Fibroblast of the aortic adventitia (primary cell): ENCODE data around the gene LRRC10B. TPM values are rescaled to one million over a fixed set of nuclear protein-coding genes. Genes with fewer than 3 reads are reported as not detected.

ENCODE experiments used
- DNase-seq: peaks from one replicate; pipeline ENCODE4 v3.0.0-alpha.2; 2010; ENCODE audit warnings: low read depth
- H3K4me3 ChIP-seq: 2 replicates; pipeline ENCODE4 v1.5.1; 2011; ENCODE audit warnings: low read depth, mild to moderate bottlenecking, control low read depth, low read length, moderate library complexity
- CTCF ChIP-seq: IDR thresholded peaks from 2 replicates; pipeline ENCODE4 v1.5.1; 2011; ENCODE audit warnings: mild to moderate bottlenecking, low read length, control low read depth, inconsistent platforms; ENCODE audit not compliant: insufficient read depth
- total RNA-seq: library from RNA; depleted of rRNA; stranded (reverse); fragments of >200 nt; gene quantifications from 2 replicates; pipeline ENCODE4 v1.2.3, GENCODE V29; 2012; ENCODE audit warnings: low replicate concordance

LRRC10B gene
- total RNA-seq, 1 donor, result 0.27 TPM

GRCh38 chr11:61480261-61480993 lies 28.1 kb upstream of the LRRC10B start:
- no peak for TF ChIP-seq CTCF
- DNase-seq, result no peak
- no peak overlapping the region for H3K4me3 ChIP-seq

GRCh38 chr11:61480994-61481335 lies 27.6 kb upstream of the LRRC10B start:
- DNase-seq, result no peak
- no peak overlapping the region for H3K4me3 ChIP-seq
- TF ChIP-seq CTCF, result no peak

- no peak for DNase-seq
- no peak overlapping the region for H3K4me3 ChIP-seq
- TF ChIP-seq CTCF, result no peak
These were observed 26.7 kb upstream of the LRRC10B start for GRCh38 chr11:61481806-61482205.

GRCh38 chr11:61482513-61482912 lies 26.0 kb upstream of the LRRC10B start:
- H3K4me3 ChIP-seq, result no peak overlapping the region
- DNase-seq, result no peak
- peak; percentile 69 for TF ChIP-seq CTCF

- no peak overlapping the region for H3K4me3 ChIP-seq
- DNase-seq, result no peak
- no peak for TF ChIP-seq CTCF
These were observed 24.0 kb upstream of the LRRC10B start for GRCh38 chr11:61484541-61484940.

GRCh38 chr11:61485080-61485479 lies 23.5 kb upstream of the LRRC10B start:
- TF ChIP-seq CTCF, result no peak
- H3K4me3 ChIP-seq, result no peak overlapping the region
- no peak for DNase-seq
